ENCODE measurements around the gene HELQ. TPM values are rescaled to one million over a fixed set of nuclear protein-coding genes. Genes with fewer than 3 reads are reported as not detected.

HELQ gene
- total and polyA plus RNA-seq, 2 of the 13 experiments (the other 11 are each of a cell fraction or from before 2014, with no cell fraction given), result 6.6 to 10.8 TPM

- no peak overlapping the region for H3K27ac ChIP-seq (ENCODE audit: extremely low read length, insufficient read depth, low read length)
- CTCF ChIA-PET (ENCODE audit: low intra/inter-chr PET ratio, low total read pairs), result no interaction called here
- no peak for ATAC-seq
- no peak overlapping the region for H3K4me2 ChIP-seq (ENCODE audit: low read depth, low read length)
- no peaks in the 10 kb centered on the region; a peak in 1 of 5 replicates for H3K27me3 ChIP-seq (ENCODE audit: control insufficient read depth in 1 of 2, insufficient read depth in 2 of 2, low read length in 2 of 2)
- no TSS peak for BruUV-seq (replicated peaks)
- TF ChIP-seq HNRNPLL (IDR thresholded peaks at IDR 0.05; ENCODE audit: low read depth, low read length, poor library complexity, severe bottlenecking), result no peak
- no peak for TF ChIP-seq ZNF337 (CRISPR knock-in tag; IDR thresholded peaks at IDR 0.05; ENCODE audit: borderline replicate concordance, low read depth)
- no peak for TF ChIP-seq HINFP (CRISPR knock-in tag; IDR thresholded peaks at IDR 0.05; ENCODE audit: low read depth)
- TF ChIP-seq ZNF800 (CRISPR knock-in tag; IDR thresholded peaks at IDR 0.05), result no peak
- TF ChIP-seq ARNTL (CRISPR knock-in tag; IDR thresholded peaks at IDR 0.05), result no peak
- TF ChIP-seq, protein P1, sequence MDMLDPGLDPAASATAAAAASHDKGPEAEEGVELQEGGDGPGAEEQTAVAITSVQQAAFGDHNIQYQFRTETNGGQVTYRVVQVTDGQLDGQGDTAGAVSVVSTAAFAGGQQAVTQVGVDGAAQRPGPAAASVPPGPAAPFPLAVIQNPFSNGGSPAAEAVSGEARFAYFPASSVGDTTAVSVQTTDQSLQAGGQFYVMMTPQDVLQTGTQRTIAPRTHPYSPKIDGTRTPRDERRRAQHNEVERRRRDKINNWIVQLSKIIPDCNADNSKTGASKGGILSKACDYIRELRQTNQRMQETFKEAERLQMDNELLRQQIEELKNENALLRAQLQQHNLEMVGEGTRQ (IDR thresholded peaks at IDR 0.05; ENCODE audit: low read depth, low read length), result no peak
- TF ChIP-seq, protein P1 (CRISPR knock-in tag; IDR thresholded peaks at IDR 0.05; ENCODE audit: borderline replicate concordance), result no peak
- no peak for TF ChIP-seq KDM5A (IDR thresholded peaks at IDR 0.05; ENCODE audit: borderline replicate concordance, low read length)
- TF ChIP-seq NFAT5 (CRISPR knock-in tag; IDR thresholded peaks at IDR 0.05), result no peak
- no peak for TF ChIP-seq SNRNP70 (IDR thresholded peaks at IDR 0.05; ENCODE audit: low read depth, low read length)
- TF ChIP-seq ZNF83 (CRISPR knock-in tag; IDR thresholded peaks at IDR 0.05; ENCODE audit: borderline replicate concordance), result no peak
- POLR2A ChIA-PET, result interaction anchor here (0.6 kb wide), 1 partner anchor 1032 kb away, joined by 3 read pairs; no protein-coding TSS in a partner anchor
- H3K4me1 ChIP-seq (ENCODE audit: insufficient read depth, low read length), result no peaks in the 10 kb centered on the region
- in situ Hi-C loops (cut with HindIII; ENCODE audit: extremely low pct_ligation_motif_present, low pct_unique_long_range_greater_than_20kb) (no loop called here), intact Hi-C loops (cut with micrococcal nuclease; ENCODE audit: unreplicated experiment) (no loop called here)
- no peak overlapping the region for H2AFZ ChIP-seq (ENCODE audit: low read length)
- H3K4me3 ChIP-seq (replicated peaks in 1 of 3; ENCODE audit: insufficient read depth in 1 of 3, low read depth in 2 of 3, low read length in 3 of 3), result no peak overlapping the region
- no peaks in the 10 kb centered on the region for H4K20me1 ChIP-seq (ENCODE audit: insufficient read depth, low read length)
- H3K9me3 ChIP-seq (ENCODE audit: low read length), result no peaks in the 10 kb centered on the region
- DNase-seq (ENCODE audit: low spot score), result no peak
- H3K79me2 ChIP-seq (ENCODE audit: insufficient read depth, low read length), result no peaks in the 10 kb centered on the region
- peaks cover 0 to 1% of the 10 kb centered on the region in 2 experiments; a peak in 2 of 5 replicates for H3K36me3 ChIP-seq (replicated peaks in 1 of 2; ENCODE audit: control insufficient read depth in 1 of 2, insufficient read depth in 2 of 2, low read length in 2 of 2)
- FAIRE-seq, result no peak
- no peak overlapping the region for H3K9ac ChIP-seq (ENCODE audit: insufficient read depth, low read depth, low read length)
Observed at GRCh38 chr4:83438719-83439118, 16.9 kb downstream of the HELQ start.
